Inflammatory macrophage (primary cell): ENCODE data around the gene FGB.
A peak's percentile ranks its signal among the peaks of the same experiment; 100 is the strongest.

Source experiments
- DNase-seq, 2 donors: peaks; one replicate each; pipeline ENCODE4 v3.0.0-alpha.2; 2020 to 2022

Gene FGB

GRCh38 chr4:154597798-154598774 lies 35.3 kb downstream of the FGB start:
- DNase-seq: no peak

GRCh38 chr4:154602404-154603020 lies 39.7 kb downstream of the FGB start:
- no peak for DNase-seq

- DNase-seq: no peak
These were observed 40.5 kb downstream of the FGB start for GRCh38 chr4:154603033-154603943.

- DNase-seq: no peak
These were observed 41.9 kb downstream of the FGB start for GRCh38 chr4:154604696-154605200.

GRCh38 chr4:154606728-154607723 lies 44.2 kb downstream of the FGB start:
- no peak for DNase-seq

- no peak for DNase-seq
These were observed 45.8 kb downstream of the FGB start for GRCh38 chr4:154608361-154609252.

- DNase-seq: no peak
These were observed 46.7 kb downstream of the FGB start for GRCh38 chr4:154609532-154609931.

- peak in 1 of 2 donors; percentile 10 for DNase-seq
These were observed 47.8 kb downstream of the FGB start for GRCh38 chr4:154610582-154610981.

GRCh38 chr4:154611833-154612232 lies 49.0 kb downstream of the FGB start:
- no peak for DNase-seq

GRCh38 chr4:154612472-154613414 lies 49.9 kb downstream of the FGB start, which contains the start of gene FGG:
Gene FGG, minus strand, starts transcription at chr4:154612656. Its CDS starts 47 bp downstream, at chr4:154612609.
- DNase-seq: no peak

GRCh38 chr4:154614306-154614705 lies 51.5 kb downstream of the FGB start:
- no peak for DNase-seq

- no peak for DNase-seq
These were observed 52.4 kb downstream of the FGB start for GRCh38 chr4:154615211-154615610.

- no peak for DNase-seq
These were observed 53.5 kb downstream of the FGB start for GRCh38 chr4:154616287-154616686.

GRCh38 chr4:154616731-154617130 lies 53.9 kb downstream of the FGB start:
- DNase-seq: no peak

GRCh38 chr4:154617820-154618317 lies 55.1 kb downstream of the FGB start:
- DNase-seq: no peak

- peak; percentile 42 to 62 for DNase-seq
These were observed 56.0 kb downstream of the FGB start for GRCh38 chr4:154618708-154619315.

GRCh38 chr4:154620111-154620510 lies 57.3 kb downstream of the FGB start:
- no peak for DNase-seq
